Measurements from ENCODE around the gene TIMM17A. TPM values are rescaled to one million over a fixed set of nuclear protein-coding genes. Genes with fewer than 3 reads are reported as not detected.

Gene TIMM17A
- polyA plus RNA-seq, 1 donor (not counting 4 experiments of a cell fraction or from before 2014, with no cell fraction given) = 116 TPM

- DNase-seq (ENCODE audit: low read depth, low spot score) (no peak), FAIRE-seq (no peak)
- TF ChIP-seq EZH2 (IDR thresholded peaks at IDR 0.05; ENCODE audit: low read length) (no peak), CTCF (optimal IDR thresholded peaks at IDR 0.05 in 1 of 3, IDR thresholded peaks at IDR 0.05 in 1 of 3, conservative IDR thresholded peaks at IDR 0.05 in 1 of 3; ENCODE audit: extremely low read depth in 1 of 3, insufficient read depth in 2 of 3, low read length in 3 of 3) (no peak)
- H3K27ac ChIP-seq (ENCODE audit: control insufficient read depth, insufficient read depth, low read length) = no peak overlapping the region
- peak overlapping the region; percentile 16 for H3K4me2 ChIP-seq (ENCODE audit: control insufficient read depth, extremely low read depth, insufficient read depth, low read depth, low read length)
- no peaks in the 10 kb centered on the region for H3K9me3 ChIP-seq (ENCODE audit: control insufficient read depth, low read depth, low read length)
- no peak overlapping the region for H3K4me3 ChIP-seq (ENCODE audit: control insufficient read depth in 2 of 3, extremely low read depth in 1 of 3, insufficient read depth in 2 of 3, low read depth in 1 of 3, low read length in 3 of 3)
- H2AFZ ChIP-seq (ENCODE audit: control insufficient read depth, low read length) = no peak overlapping the region
- peaks cover 49% of the 10 kb centered on the region for H3K4me1 ChIP-seq (ENCODE audit: control insufficient read depth, extremely low read depth, insufficient read depth, low read length)
- no peak overlapping the region for H3K9ac ChIP-seq (ENCODE audit: control insufficient read depth, extremely low read depth, insufficient read depth, low read length)
- no peaks in the 10 kb centered on the region for H3K9me1 ChIP-seq (ENCODE audit: control insufficient read depth, extremely low read depth, insufficient read depth, low read length)
- no peaks in the 10 kb centered on the region for H4K20me1 ChIP-seq (ENCODE audit: control insufficient read depth, extremely low read depth, insufficient read depth, low read length)
- dilution Hi-C loops (cut with MboI; ENCODE audit: extremely low pct_ligation_motif_present, low sequenced_read_pairs) = no loop called here
- peaks cover 39% of the 10 kb centered on the region for H3K79me2 ChIP-seq (ENCODE audit: control insufficient read depth, insufficient read depth, low read length)
- no peaks in the 10 kb centered on the region for H3K27me3 ChIP-seq (ENCODE audit: control insufficient read depth, extremely low read depth, insufficient read depth, low read length)
- H3K36me3 ChIP-seq (ENCODE audit: control insufficient read depth in 2 of 2, extremely low read depth in 1 of 2, insufficient read depth in 2 of 2, low read length in 2 of 2) = peaks cover 8 to 12% of the 10 kb centered on the region in 2 experiments
Observed at GRCh38 chr1:201985355-201985754, 30.1 kb downstream of the TIMM17A start.

GRCh38 chr1:201988601-201989000 is 33.3 kb downstream of the TIMM17A start:
- Histone ChIP-seq H3K27ac (ENCODE audit: control insufficient read depth, insufficient read depth, low read length) (no peak overlapping the region), H2AFZ (ENCODE audit: control insufficient read depth, low read length) (no peak overlapping the region)
- dilution Hi-C loops (cut with MboI; ENCODE audit: extremely low pct_ligation_motif_present, low sequenced_read_pairs) = no loop called here

More at GRCh38 chr1:201988601-201989000, 33.3 kb downstream of the TIMM17A start:
- Histone ChIP-seq H4K20me1 (ENCODE audit: control insufficient read depth, extremely low read depth, insufficient read depth, low read length) (no peaks in the 10 kb centered on the region), H3K27me3 (ENCODE audit: control insufficient read depth, extremely low read depth, insufficient read depth, low read length) (no peaks in the 10 kb centered on the region), H3K9me3 (ENCODE audit: control insufficient read depth, low read depth, low read length) (no peaks in the 10 kb centered on the region), H3K4me2 (ENCODE audit: control insufficient read depth, extremely low read depth, insufficient read depth, low read depth, low read length) (no peak overlapping the region), H3K9ac (ENCODE audit: control insufficient read depth, extremely low read depth, insufficient read depth, low read length) (no peak overlapping the region), H3K9me1 (ENCODE audit: control insufficient read depth, extremely low read depth, insufficient read depth, low read length) (no peaks in the 10 kb centered on the region), H3K4me1 (ENCODE audit: control insufficient read depth, extremely low read depth, insufficient read depth, low read length) (peaks cover 45% of the 10 kb centered on the region), H3K4me3 (ENCODE audit: control insufficient read depth in 2 of 3, extremely low read depth in 1 of 3, insufficient read depth in 2 of 3, low read depth in 1 of 3, low read length in 3 of 3) (no peak overlapping the region), H3K79me2 (ENCODE audit: control insufficient read depth, insufficient read depth, low read length) (peaks cover 33% of the 10 kb centered on the region), H3K36me3 (ENCODE audit: control insufficient read depth in 2 of 2, extremely low read depth in 1 of 2, insufficient read depth in 2 of 2, low read length in 2 of 2) (peaks cover 17 to 25% of the 10 kb centered on the region in 2 experiments)
- TF ChIP-seq EZH2 (IDR thresholded peaks at IDR 0.05; ENCODE audit: low read length) (no peak), CTCF (optimal IDR thresholded peaks at IDR 0.05 in 1 of 3, IDR thresholded peaks at IDR 0.05 in 1 of 3, conservative IDR thresholded peaks at IDR 0.05 in 1 of 3; ENCODE audit: extremely low read depth in 1 of 3, insufficient read depth in 2 of 3, low read length in 3 of 3) (no peak)
- DNase-seq (ENCODE audit: low read depth, low spot score) (no peak), FAIRE-seq (no peak)
